Keratinocyte (primary cell): ENCODE measurements around the gene ATP1A2. TPM values are rescaled to one million over a fixed set of nuclear protein-coding genes. Genes with fewer than 3 reads are reported as not detected.

Experiments used
- DNase-seq: peaks from one replicate; pipeline ENCODE4 v3.0.0-alpha.2; 2011; ENCODE audit warnings: low read depth, missing footprints, low spot score
- FAIRE-seq: peaks from 2 replicates; lab custom pipeline; 2011; peaks lifted over from hg19 to GRCh38; lab: Jason Lieb, UNC
- H2AFZ ChIP-seq: 2 replicates; pipeline ENCODE4 v1.6.0; 2012; ENCODE audit warnings: low read length, control low read depth, inconsistent platforms; ENCODE audit not compliant: control insufficient read depth
- H3K27ac ChIP-seq: 2 replicates; pipeline ENCODE4 v1.5.1; 2011; ENCODE audit warnings: low read length; ENCODE audit not compliant: control insufficient read depth, insufficient read depth
- H3K27me3 ChIP-seq: 3 replicates; pipeline ENCODE4 v1.6.0; 2011; ENCODE audit warnings: low read length; ENCODE audit not compliant: control insufficient read depth, insufficient read depth; ENCODE audit errors: extremely low read depth
- H3K36me3 ChIP-seq, 2 experiments: 2 replicates in 1 of 2; 3 replicates in 1 of 2; pipeline ENCODE4 v1.5.1; 2011; ENCODE audit warnings: low read length in 2 of 2, mild to moderate bottlenecking in 1 of 2; ENCODE audit not compliant: control insufficient read depth in 2 of 2, insufficient read depth in 2 of 2; ENCODE audit errors: extremely low read depth in 1 of 2
- H3K4me1 ChIP-seq: 3 replicates; pipeline ENCODE4 v1.5.1; 2011; ENCODE audit warnings: low read length; ENCODE audit not compliant: control insufficient read depth, insufficient read depth; ENCODE audit errors: extremely low read depth
- H3K4me2 ChIP-seq: 3 replicates; pipeline ENCODE4 v1.6.0; 2011; ENCODE audit warnings: low read depth, low read length; ENCODE audit not compliant: control insufficient read depth, insufficient read depth; ENCODE audit errors: extremely low read depth
- H3K4me3 ChIP-seq, 3 experiments: fragments of 200-600 bp in 1 of 3; sonication (generic) in 1 of 3; 2 replicates in 2 of 3; 3 replicates in 1 of 3; pipeline ENCODE4 v1.5.1; 2011 to 2016; ENCODE audit warnings: low read length in 3 of 3, mild to moderate bottlenecking in 3 of 3, control low read depth in 2 of 3, inconsistent platforms in 1 of 3, low read depth in 1 of 3, mixed read lengths in 1 of 3, mixed run types in 1 of 3, moderate library complexity in 1 of 3; ENCODE audit not compliant: control insufficient read depth in 2 of 3, insufficient read depth in 2 of 3; ENCODE audit errors: extremely low read depth in 1 of 3
- H3K79me2 ChIP-seq: 2 replicates; pipeline ENCODE4 v1.6.0; 2012; ENCODE audit warnings: low read length; ENCODE audit not compliant: control insufficient read depth, insufficient read depth
- H3K9ac ChIP-seq: 3 replicates; pipeline ENCODE4 v1.6.0; 2011; ENCODE audit warnings: low read length; ENCODE audit not compliant: control insufficient read depth, insufficient read depth; ENCODE audit errors: extremely low read depth
- H3K9me1 ChIP-seq: 3 replicates; pipeline ENCODE4 v1.6.0; 2011; ENCODE audit warnings: low read length; ENCODE audit not compliant: control insufficient read depth, insufficient read depth; ENCODE audit errors: extremely low read depth
- H3K9me3 ChIP-seq: 2 replicates; pipeline ENCODE4 v1.5.1; 2012; ENCODE audit warnings: low read depth, low read length; ENCODE audit not compliant: control insufficient read depth
- H4K20me1 ChIP-seq: 3 replicates; pipeline ENCODE4 v1.6.0; 2011; ENCODE audit warnings: low read length; ENCODE audit not compliant: control insufficient read depth, insufficient read depth; ENCODE audit errors: extremely low read depth
- EZH2 ChIP-seq: IDR thresholded peaks from one replicate; pipeline ENCODE4 v1.6.1; 2012; ENCODE audit warnings: inconsistent platforms, mild to moderate bottlenecking, low read length, moderate library complexity
- dilution Hi-C: fragments of 300-500 bp; cut with MboI; formaldehyde crosslinking; loops from one replicate; pipeline ENCODE4 v1.7.0; 2020; ENCODE audit warnings: low sequenced_read_pairs; ENCODE audit not compliant: extremely low pct_ligation_motif_present
- polyA minus RNA-seq, 3 experiments: library from RNA; depleted of rRNA, polyadenylated mRNA; stranded (reverse); fragments of >200 nt; gene quantifications; 1 replicate in 1 of 3; 2 replicates in 1 of 3; 3 replicates in 1 of 3; pipeline ENCODE4 v1.2.3, GENCODE V29; 2011
- polyA plus RNA-seq, 5 experiments: library from polyadenylated mRNA; depleted of rRNA in 3 of 5; stranded (reverse) in 3 of 5; stranded (forward) in 1 of 5; unstranded in 1 of 5; fragments of >200 nt; gene quantifications; 1 replicate in 1 of 5; 2 replicates in 3 of 5; 3 replicates in 1 of 5; pipeline versions ENCODE4 v1.2.1 to v1.2.3, GENCODE V29; 2011 to 2012; ENCODE audit warnings: missing spikeins in 2 of 5, low read depth in 1 of 5, low replicate concordance in 1 of 5
- TF ChIP-seq, protein P1 (sequence below), 3 experiments: IDR thresholded peaks in 1 of 3; conservative IDR thresholded peaks in 1 of 3; optimal IDR thresholded peaks in 1 of 3; 2 replicates in 2 of 3; 3 replicates in 1 of 3; pipeline versions ENCODE3 to v1.5.1; 2011; ENCODE audit warnings: low read length in 3 of 3, mild to moderate bottlenecking in 3 of 3, moderate library complexity in 2 of 3, control low read depth in 1 of 3, inconsistent platforms in 1 of 3; ENCODE audit not compliant: insufficient read depth in 2 of 3; ENCODE audit errors: extremely low read depth in 1 of 3

The ATP1A2 gene
- polyA plus RNA-seq (0.01 to 0.06 TPM in 2 of 3 replicates, not detected in the other), polyA minus RNA-seq (not detected in 3 replicates)
- 0.22 TPM for polyA plus RNA-seq (2011; ENCODE audit: low read depth)
- not detected in 2 replicates for polyA plus RNA-seq (2011; cell fraction: cytosol; rRNA removed)
- polyA plus RNA-seq (2011; cell fraction: nucleus; rRNA removed), result 0.06 and 0.19 TPM in 2 replicates
- 0.37 TPM in 1 of 2 replicates, not detected in the other for polyA plus RNA-seq (2012; ENCODE audit: low replicate concordance)
- not detected for polyA minus RNA-seq (2011; cell fraction: cytosol; rRNA and poly(A)+ RNA removed)
- polyA minus RNA-seq (2011; cell fraction: nucleus; rRNA and poly(A)+ RNA removed), result not detected in 2 replicates

DNA sequence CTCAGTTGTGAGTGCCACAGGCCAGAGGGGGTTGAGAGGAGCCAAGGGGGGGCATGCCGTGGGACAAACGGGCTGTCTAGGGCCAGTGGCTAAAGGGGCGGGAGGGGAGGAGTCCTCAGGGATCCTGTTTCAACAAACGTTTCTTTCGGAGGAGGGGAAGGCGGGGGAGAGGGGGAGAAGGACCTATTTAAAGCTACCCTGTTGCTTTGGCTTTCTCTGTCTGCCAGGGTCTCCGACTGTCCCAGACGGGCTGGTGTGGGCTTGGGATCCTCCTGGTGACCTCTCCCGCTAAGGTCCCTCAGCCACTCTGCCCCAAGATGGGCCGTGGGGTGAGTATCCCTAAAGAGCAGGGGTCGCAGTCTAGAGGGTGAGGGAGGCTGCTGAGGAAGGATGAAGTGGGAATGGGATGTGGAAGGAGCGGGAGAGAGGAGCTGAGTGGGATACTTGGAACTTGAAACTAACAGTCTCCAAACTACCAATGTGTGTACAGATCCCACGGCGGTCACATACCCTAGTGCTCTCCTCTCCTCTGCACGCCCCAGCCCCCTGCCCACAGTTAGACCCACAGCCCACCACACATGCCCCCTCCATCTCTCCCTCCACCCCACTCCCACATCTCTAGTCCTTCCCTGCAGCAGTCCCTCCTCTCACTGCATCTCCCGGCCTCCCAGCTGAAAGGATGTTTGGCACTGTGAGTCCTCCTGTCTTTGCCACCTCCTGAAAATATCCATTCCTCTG, at the start of gene ATP1A2:
ATP1A2 (plus strand) TSS at position 215 of the 738 bp plus-strand sequence; CDS start at position 318, 103 bp downstream.
- Histone ChIP-seq H3K9me3 (no peaks in the 10 kb centered on the region), H3K9ac (no peak within 1 kb of the TSS), H3K4me1 (peaks cover 13% of the 10 kb centered on the region), H3K27ac (no peak within 1 kb of the TSS), H3K27me3 (no peaks in the 10 kb centered on the region), H3K9me1 (no peaks in the 10 kb centered on the region), H4K20me1 (no peaks in the 10 kb centered on the region), H2AFZ (no peak within 1 kb of the TSS), H3K4me2 (peak within 1 kb of the TSS; percentile 33), H3K36me3 (no peaks in the 10 kb centered on the region), H3K4me3 (no peak within 1 kb of the TSS), H3K79me2 (no peaks in the 10 kb centered on the region)
- FAIRE-seq (no peak), DNase-seq (no peak)
- dilution Hi-C loops, result no loop called here
- TF ChIP-seq EZH2, result no peak
- TF ChIP-seq, protein P1, sequence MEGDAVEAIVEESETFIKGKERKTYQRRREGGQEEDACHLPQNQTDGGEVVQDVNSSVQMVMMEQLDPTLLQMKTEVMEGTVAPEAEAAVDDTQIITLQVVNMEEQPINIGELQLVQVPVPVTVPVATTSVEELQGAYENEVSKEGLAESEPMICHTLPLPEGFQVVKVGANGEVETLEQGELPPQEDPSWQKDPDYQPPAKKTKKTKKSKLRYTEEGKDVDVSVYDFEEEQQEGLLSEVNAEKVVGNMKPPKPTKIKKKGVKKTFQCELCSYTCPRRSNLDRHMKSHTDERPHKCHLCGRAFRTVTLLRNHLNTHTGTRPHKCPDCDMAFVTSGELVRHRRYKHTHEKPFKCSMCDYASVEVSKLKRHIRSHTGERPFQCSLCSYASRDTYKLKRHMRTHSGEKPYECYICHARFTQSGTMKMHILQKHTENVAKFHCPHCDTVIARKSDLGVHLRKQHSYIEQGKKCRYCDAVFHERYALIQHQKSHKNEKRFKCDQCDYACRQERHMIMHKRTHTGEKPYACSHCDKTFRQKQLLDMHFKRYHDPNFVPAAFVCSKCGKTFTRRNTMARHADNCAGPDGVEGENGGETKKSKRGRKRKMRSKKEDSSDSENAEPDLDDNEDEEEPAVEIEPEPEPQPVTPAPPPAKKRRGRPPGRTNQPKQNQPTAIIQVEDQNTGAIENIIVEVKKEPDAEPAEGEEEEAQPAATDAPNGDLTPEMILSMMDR (optimal IDR thresholded peaks at IDR 0.05 in 1 of 3, IDR thresholded peaks at IDR 0.05 in 1 of 3, conservative IDR thresholded peaks at IDR 0.05 in 1 of 3; ENCODE audit: extremely low read depth in 1 of 3, insufficient read depth in 2 of 3, low read length in 3 of 3), result no peak

DNA sequence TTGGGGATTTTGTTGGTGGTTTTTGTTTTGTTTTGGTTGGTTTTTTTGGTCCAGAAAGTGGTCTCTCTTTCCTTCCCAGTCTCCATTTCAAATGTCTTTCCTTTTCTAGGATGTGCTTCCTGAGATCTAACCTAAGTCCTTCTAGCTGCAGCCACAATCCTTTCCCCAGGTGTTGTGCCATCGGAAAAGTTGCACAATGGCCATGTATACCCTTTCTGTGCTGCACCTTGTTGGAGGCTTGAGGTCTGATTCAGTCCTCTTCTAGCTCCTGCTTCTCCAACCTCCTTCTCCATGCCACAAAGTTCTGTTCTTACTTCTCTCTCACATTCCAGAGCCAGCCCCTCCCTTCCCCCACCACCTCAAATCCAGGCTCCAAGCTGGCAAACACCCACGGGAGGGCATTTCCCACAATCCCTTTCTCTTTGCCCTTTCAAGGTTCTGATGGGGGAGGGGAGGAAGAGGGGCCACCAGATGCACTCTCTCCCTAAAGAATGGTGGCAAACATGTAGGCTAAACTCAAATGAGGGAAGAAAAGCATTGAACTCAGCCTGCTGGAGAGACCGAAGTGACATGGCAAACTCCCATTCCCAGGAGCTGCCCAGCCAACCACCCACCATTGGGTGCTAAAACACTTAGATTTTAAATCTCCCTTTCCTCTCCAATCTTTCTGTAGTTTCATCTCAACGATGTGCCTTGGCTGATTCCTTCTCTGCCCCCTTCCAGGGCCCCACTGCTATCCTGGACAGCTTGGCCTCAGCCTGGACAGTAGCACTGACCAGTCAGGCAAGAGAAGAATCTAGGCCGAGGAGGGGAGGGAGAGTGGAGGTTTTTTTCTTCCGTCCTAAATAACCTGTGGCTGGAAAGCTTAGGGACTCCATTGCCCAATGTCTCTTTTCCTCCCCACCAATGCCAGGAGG, 48.5 kb upstream of the ATP1A2 start:
- TF ChIP-seq, protein P1 (optimal IDR thresholded peaks at IDR 0.05 in 1 of 3, IDR thresholded peaks at IDR 0.05 in 1 of 3, conservative IDR thresholded peaks at IDR 0.05 in 1 of 3; ENCODE audit: extremely low read depth in 1 of 3, insufficient read depth in 2 of 3, low read length in 3 of 3), result no peak
- no peak for TF ChIP-seq EZH2
- peaks cover 3% of the 10 kb centered on the region for H3K4me1 ChIP-seq
- H3K9me1 ChIP-seq, result no peaks in the 10 kb centered on the region
- dilution Hi-C loops, result no loop called here
- no peak overlapping the region for H3K27ac ChIP-seq
- no peak for FAIRE-seq
- DNase-seq, result no peak
- H4K20me1 ChIP-seq, result no peaks in the 10 kb centered on the region
- H3K4me3 ChIP-seq, result no peak overlapping the region
- H3K27me3 ChIP-seq, result peaks cover 64% of the 10 kb centered on the region
- no peak overlapping the region for H2AFZ ChIP-seq
- H3K79me2 ChIP-seq, result no peaks in the 10 kb centered on the region
- H3K9ac ChIP-seq, result no peak overlapping the region
- no peaks in the 10 kb centered on the region for H3K9me3 ChIP-seq
- H3K4me2 ChIP-seq, result no peak overlapping the region
- H3K36me3 ChIP-seq, result no peaks in the 10 kb centered on the region
